Left lung (tissue), 10 donors: ENCODE data around the gene SEC14L6. TPM values are rescaled to one million over a fixed set of nuclear protein-coding genes. Genes with fewer than 3 reads are reported as not detected.

Experiments
- ATAC-seq: fragments of 200-7000 bp; cut with Tn5 transposase; one replicate; pipeline ENCODE4 v1.9.1; 2020; ENCODE audit warnings: moderate library complexity
- DNase-seq, 4 donors: peaks; one replicate each; pipeline ENCODE4 v3.0.0-alpha.2; 2013 to 2020
- H3K27ac ChIP-seq, 2 donors: fragments of 200-600 bp; sonication (generic) in 1 of 2; one replicate each; pipeline versions ENCODE4 v1.5.0 to v1.8.0; 2020 to 2021
- H3K27me3 ChIP-seq, 2 donors: fragments of 200-600 bp; sonication (generic) in 1 of 2; one replicate each; pipeline versions ENCODE4 v1.5.0 to v1.8.0; 2020 to 2021
- H3K36me3 ChIP-seq, 2 donors: fragments of 200-600 bp; sonication (generic) in 1 of 2; one replicate each; pipeline versions ENCODE4 v1.5.0 to v1.8.0; 2020 to 2021
- H3K4me1 ChIP-seq, 2 donors: fragments of 200-600 bp; one replicate each; pipeline ENCODE4 v1.8.0; 2021
- H3K4me3 ChIP-seq, 2 donors: fragments of 200-600 bp; sonication (generic) in 1 of 2; one replicate each; pipeline versions ENCODE4 v1.5.0 to v1.8.0; 2020 to 2021; ENCODE audit warnings: mild to moderate bottlenecking in 1 of 2
- H3K9me3 ChIP-seq, 2 donors: fragments of 200-600 bp; sonication (generic) in 1 of 2; one replicate each; pipeline versions ENCODE4 v1.5.0 to v1.8.0; 2020 to 2021
- CTCF ChIP-seq, 2 donors: fragments of 200-600 bp; sonication (generic) in 1 of 2; IDR thresholded peaks; one replicate each; pipeline versions ENCODE4 v1.5.0 to v1.8.0; 2021; ENCODE audit warnings: antibody characterized with exemption in 2 of 2
- intact Hi-C, 2 donors: fragments of 100-400 bp; cut with DNase I; formaldehyde crosslinking; loops; one replicate each; pipeline versions ENCODE4 v1.11.2 to v1.14.2; 2022
- polyA plus RNA-seq, 6 donors: library from polyadenylated mRNA; unstranded; fragments of 120-200 nt; gene quantifications; one replicate each; pipeline ENCODE4 v1.2.1, GENCODE V29; 2013; ENCODE audit not compliant: insufficient read length in 6 of 6
- total RNA-seq, 2 donors: library from RNA; stranded (reverse); fragmentation: NEBNext Ultra II Directional; extraction: Animal tissue kit (Norgen Biotek cat#: 25700); gene quantifications; one replicate each; pipeline ENCODE4 v1.2.1, GENCODE V29; 2021
- donor health status: DM: no; HTN: yes; CAD: no.
- donor health status: DM: no; HTN: no; CAD: no.

SEC14L6 gene
- total and polyA plus RNA-seq, 8 donors: 2.0 to 9.1 (median 3.0) TPM

DNA sequence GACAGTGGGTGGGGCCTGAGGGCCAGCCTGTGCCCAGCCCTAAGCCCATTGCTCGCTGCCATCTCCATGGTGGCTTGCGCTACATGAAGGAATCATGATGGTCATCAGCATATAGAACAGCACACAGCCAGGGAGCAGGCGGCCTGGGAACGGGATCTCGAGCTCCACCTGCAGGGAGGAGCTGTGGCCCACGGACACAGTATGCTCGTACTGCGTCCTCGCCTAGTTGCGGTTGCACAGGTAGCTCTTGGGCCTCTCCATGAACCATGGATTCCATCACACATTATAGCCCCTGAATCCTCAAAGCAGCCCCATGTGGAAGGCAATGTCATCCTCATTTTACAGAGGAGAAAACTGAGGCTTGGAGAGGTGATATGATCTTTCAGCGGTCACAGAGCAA, 56.1 kb downstream of the SEC14L6 start:
- H3K4me1 ChIP-seq: no peaks in the 10 kb centered on the region

GRCh38 chr22:30488121-30488520, 58.4 kb downstream of the SEC14L6 start:
- Histone ChIP-seq H3K27me3 (peaks cover 0 to 14% of the 10 kb centered on the region in 2 donors), H3K36me3 (no peaks in the 10 kb centered on the region), H3K4me3 (no peak overlapping the region), H3K4me1 (no peaks in the 10 kb centered on the region), H3K9me3 (no peaks in the 10 kb centered on the region), H3K27ac (no peak overlapping the region)
- ATAC-seq (no peak), DNase-seq (no peak)
- intact Hi-C loops: loop anchor here in 1 of 2 donors (10.0 kb wide), 1 partner anchor 223 kb away; the partner anchor contains the start of gene OSM
- no peak for TF ChIP-seq CTCF (IDR thresholded peaks at IDR 0.05)

More for the DNA sequence above, 56.1 kb downstream of the SEC14L6 start:
- intact Hi-C loops: no loop called here
- Histone ChIP-seq H3K9me3 (no peaks in the 10 kb centered on the region), H3K27ac (no peak overlapping the region), H3K36me3 (no peaks in the 10 kb centered on the region), H3K27me3 (peaks cover 0 to 14% of the 10 kb centered on the region in 2 donors), H3K4me3 (no peak overlapping the region)
- no peak for DNase-seq
- ATAC-seq: no peak
- TF ChIP-seq CTCF (IDR thresholded peaks at IDR 0.05): no peak

DNA sequence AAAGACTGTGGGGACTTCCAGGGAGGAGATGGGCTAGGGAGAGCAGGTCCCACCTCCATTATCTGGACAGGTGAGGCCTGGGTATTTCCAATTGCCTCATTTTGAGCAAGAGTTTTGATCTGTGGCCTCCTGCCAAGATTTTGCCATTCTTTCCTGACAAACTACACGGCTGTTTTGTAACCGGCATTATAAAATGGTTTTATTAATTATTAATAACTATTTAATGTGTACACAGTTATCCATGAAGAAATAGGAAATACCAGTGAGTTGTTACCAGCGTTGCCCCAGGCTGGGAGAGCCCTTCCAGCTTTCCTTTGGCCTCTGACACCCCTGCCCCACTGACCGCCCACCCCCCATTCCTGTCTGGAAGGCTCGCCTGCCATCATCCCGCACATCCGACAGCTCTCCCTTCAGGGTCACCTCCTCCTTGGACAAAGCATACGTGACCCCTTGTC, 59.9 kb downstream of the SEC14L6 start:
- no peaks in the 10 kb centered on the region for H3K36me3 ChIP-seq
- no peaks in the 10 kb centered on the region for H3K9me3 ChIP-seq
- H3K4me3 ChIP-seq: no peak overlapping the region
- no peaks in the 10 kb centered on the region for H3K4me1 ChIP-seq
- H3K27me3 ChIP-seq: peaks cover 0 to 14% of the 10 kb centered on the region in 2 donors
- intact Hi-C loops: loop anchor here in 1 of 2 donors (10.0 kb wide), 1 partner anchor 222 kb away; the partner anchor contains the start of gene OSM
- DNase-seq (peak in 1 of 4 donors; percentile 30), ATAC-seq (no peak)
- H3K27ac ChIP-seq: no peak overlapping the region
- no peak for TF ChIP-seq CTCF (IDR thresholded peaks at IDR 0.05)

- no peak for TF ChIP-seq CTCF (IDR thresholded peaks at IDR 0.05)
- no peak overlapping the region for H3K27ac ChIP-seq
- H3K4me3 ChIP-seq: no peak overlapping the region
- no peak for DNase-seq
- intact Hi-C loops: loop anchor here in 1 of 2 donors (10.0 kb wide), 1 partner anchor 221 kb away; the partner anchor contains the start of gene OSM
- H3K27me3 ChIP-seq: peaks cover 0 to 10% of the 10 kb centered on the region in 2 donors
- no peaks in the 10 kb centered on the region for H3K9me3 ChIP-seq
- H3K36me3 ChIP-seq: no peaks in the 10 kb centered on the region
- H3K4me1 ChIP-seq: no peaks in the 10 kb centered on the region
- no peak for ATAC-seq
Measured at GRCh38 chr22:30486118-30486517, 60.4 kb downstream of the SEC14L6 start.

DNA sequence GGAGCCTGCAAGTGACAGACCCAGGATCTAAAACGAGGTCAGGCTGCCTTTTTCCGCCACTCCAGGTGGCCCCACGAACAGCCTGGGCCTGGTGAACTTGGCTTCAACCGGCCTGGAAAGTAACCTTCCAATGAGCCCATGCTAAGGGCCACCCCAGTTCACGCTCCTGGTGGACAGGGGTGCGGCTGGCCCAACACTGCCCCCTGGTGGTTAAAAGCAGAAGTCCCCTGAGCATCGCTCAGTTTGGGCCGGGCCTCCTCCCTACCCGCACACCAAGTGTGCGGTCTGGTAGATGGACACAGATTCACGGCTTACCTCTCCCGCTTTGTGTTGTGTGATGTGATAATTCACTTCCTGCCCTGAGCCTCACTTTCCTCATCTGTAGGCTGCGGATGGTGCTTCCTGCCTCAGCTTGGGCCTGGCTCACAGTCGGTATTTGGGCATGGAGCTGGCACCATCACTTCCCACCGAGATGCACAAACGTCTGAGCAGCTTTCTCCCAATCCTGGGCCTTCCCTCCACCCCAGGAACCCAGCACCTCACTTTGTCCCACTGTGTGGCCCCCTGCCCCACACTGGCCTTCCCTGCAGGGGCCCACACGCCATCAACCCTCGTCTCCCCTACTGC, 61.1 kb downstream of the SEC14L6 start:
- H3K36me3 ChIP-seq: no peaks in the 10 kb centered on the region
- no peaks in the 10 kb centered on the region for H3K9me3 ChIP-seq
- H3K4me3 ChIP-seq: no peak overlapping the region
- H3K27ac ChIP-seq: no peak overlapping the region
- H3K4me1 ChIP-seq: no peaks in the 10 kb centered on the region
- peaks cover 0 to 10% of the 10 kb centered on the region in 2 donors for H3K27me3 ChIP-seq
- peak; percentile 24 to 88 (median 64) for DNase-seq
- TF ChIP-seq CTCF (IDR thresholded peaks at IDR 0.05): peak; percentile 98 to 99
- intact Hi-C loops: loop anchor here in 1 of 2 donors (10.0 kb wide), 1 partner anchor 221 kb away; the partner anchor contains the start of gene OSM
- ATAC-seq: peak; percentile 97
